ENCODE measurements around the gene NECTIN3. TPM values are rescaled to one million over a fixed set of nuclear protein-coding genes. Genes with fewer than 3 reads are reported as not detected.

The NECTIN3 gene
- polyA plus RNA-seq, 1 experiment = 98.3 TPM

GRCh38 chr3:111190518-111190917 lies 118.9 kb downstream of the NECTIN3 start:
- CTCF ChIA-PET = no interaction called here
- H3K9me3 ChIP-seq (ENCODE audit: control insufficient read depth, insufficient read depth, low read length) = no peaks in the 10 kb centered on the region
- POLR2A ChIA-PET = no interaction called here
- H3K27ac ChIP-seq (ENCODE audit: low read depth, low read length) = no peak overlapping the region
- no peak for DNase-seq (ENCODE audit: low read depth, low spot score)
- no peaks in the 10 kb centered on the region for H3K27me3 ChIP-seq (ENCODE audit: control insufficient read depth, insufficient read depth, low read length)
- TF ChIP-seq CTCF (IDR thresholded peaks at IDR 0.05; ENCODE audit: low read depth, low read length) = no peak
- no peak overlapping the region for H3K4me3 ChIP-seq (ENCODE audit: low read depth, low read length)

- Histone ChIP-seq H3K9me3 (ENCODE audit: control insufficient read depth, insufficient read depth, low read length) (no peaks in the 10 kb centered on the region), H3K4me3 (ENCODE audit: low read depth, low read length) (no peak overlapping the region), H3K27ac (ENCODE audit: low read depth, low read length) (no peak overlapping the region), H3K27me3 (ENCODE audit: control insufficient read depth, insufficient read depth, low read length) (no peaks in the 10 kb centered on the region)
- CTCF ChIA-PET = interaction anchor here (0.5 kb wide), 1 partner anchor 1543 kb away, joined by 3 read pairs; no protein-coding TSS in a partner anchor
- TF ChIP-seq CTCF (IDR thresholded peaks at IDR 0.05; ENCODE audit: low read depth, low read length) = no peak
- DNase-seq (ENCODE audit: low read depth, low spot score) = no peak
- POLR2A ChIA-PET = no interaction called here
Observed at GRCh38 chr3:111193472-111193871, 121.9 kb downstream of the NECTIN3 start.

GRCh38 chr3:111194048-111194447 lies 122.4 kb downstream of the NECTIN3 start:
- no peaks in the 10 kb centered on the region for H3K9me3 ChIP-seq (ENCODE audit: control insufficient read depth, insufficient read depth, low read length)
- TF ChIP-seq CTCF (IDR thresholded peaks at IDR 0.05; ENCODE audit: low read depth, low read length) = no peak
- no peak for DNase-seq (ENCODE audit: low read depth, low spot score)
- ChIA-PET CTCF (interaction anchor here (0.5 kb wide), 1 partner anchor 1544 kb away, joined by 3 read pairs; no protein-coding TSS in a partner anchor), POLR2A (no interaction called here)
- H3K4me3 ChIP-seq (ENCODE audit: low read depth, low read length) = no peak overlapping the region
- H3K27ac ChIP-seq (ENCODE audit: low read depth, low read length) = no peak overlapping the region
- no peaks in the 10 kb centered on the region for H3K27me3 ChIP-seq (ENCODE audit: control insufficient read depth, insufficient read depth, low read length)

- TF ChIP-seq CTCF (IDR thresholded peaks at IDR 0.05; ENCODE audit: low read depth, low read length) = no peak
- ChIA-PET CTCF (no interaction called here), POLR2A (no interaction called here)
- no peak for DNase-seq (ENCODE audit: low read depth, low spot score)
- no peak overlapping the region for H3K27ac ChIP-seq (ENCODE audit: low read depth, low read length)
- no peaks in the 10 kb centered on the region for H3K27me3 ChIP-seq (ENCODE audit: control insufficient read depth, insufficient read depth, low read length)
- no peaks in the 10 kb centered on the region for H3K9me3 ChIP-seq (ENCODE audit: control insufficient read depth, insufficient read depth, low read length)
- H3K4me3 ChIP-seq (ENCODE audit: low read depth, low read length) = no peak overlapping the region
Observed at GRCh38 chr3:111197485-111197884, 125.9 kb downstream of the NECTIN3 start.

GRCh38 chr3:111200027-111200426 lies 128.4 kb downstream of the NECTIN3 start:
- Histone ChIP-seq H3K9me3 (ENCODE audit: control insufficient read depth, insufficient read depth, low read length) (no peaks in the 10 kb centered on the region), H3K4me3 (ENCODE audit: low read depth, low read length) (no peak overlapping the region), H3K27me3 (ENCODE audit: control insufficient read depth, insufficient read depth, low read length) (no peaks in the 10 kb centered on the region), H3K27ac (ENCODE audit: low read depth, low read length) (no peak overlapping the region)
- POLR2A ChIA-PET = no interaction called here
- no peak for DNase-seq (ENCODE audit: low read depth, low spot score)
- CTCF ChIA-PET = interaction anchor here (0.5 to 1.7 kb wide), 3 partner anchors 10 to 137 kb away, joined by 3 to 6 read pairs (median 4); no protein-coding TSS in a partner anchor
- no peak for TF ChIP-seq CTCF (IDR thresholded peaks at IDR 0.05; ENCODE audit: low read depth, low read length)
